Measurements from ENCODE around the gene DEFB113.

DNA sequence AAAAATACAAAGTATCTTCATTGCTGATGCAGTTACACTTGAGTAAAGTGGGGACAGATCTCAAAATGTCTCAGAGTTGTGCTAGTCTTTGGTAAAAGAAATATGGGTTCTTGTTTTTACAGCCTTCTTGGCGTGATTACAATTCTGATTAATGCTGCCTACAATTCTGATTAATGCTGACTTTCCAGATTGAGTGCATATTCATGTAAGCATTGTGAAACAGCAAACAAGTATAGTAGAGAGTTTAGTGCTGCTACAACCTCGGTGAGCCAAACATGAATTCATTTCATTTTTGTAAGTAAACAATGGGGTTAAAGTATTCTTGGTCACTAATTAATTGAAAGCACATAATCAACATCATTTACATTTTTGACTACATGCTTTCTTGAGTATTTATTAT lies at the start of gene DEFB113:
- TF ChIP-seq, protein P1, sequence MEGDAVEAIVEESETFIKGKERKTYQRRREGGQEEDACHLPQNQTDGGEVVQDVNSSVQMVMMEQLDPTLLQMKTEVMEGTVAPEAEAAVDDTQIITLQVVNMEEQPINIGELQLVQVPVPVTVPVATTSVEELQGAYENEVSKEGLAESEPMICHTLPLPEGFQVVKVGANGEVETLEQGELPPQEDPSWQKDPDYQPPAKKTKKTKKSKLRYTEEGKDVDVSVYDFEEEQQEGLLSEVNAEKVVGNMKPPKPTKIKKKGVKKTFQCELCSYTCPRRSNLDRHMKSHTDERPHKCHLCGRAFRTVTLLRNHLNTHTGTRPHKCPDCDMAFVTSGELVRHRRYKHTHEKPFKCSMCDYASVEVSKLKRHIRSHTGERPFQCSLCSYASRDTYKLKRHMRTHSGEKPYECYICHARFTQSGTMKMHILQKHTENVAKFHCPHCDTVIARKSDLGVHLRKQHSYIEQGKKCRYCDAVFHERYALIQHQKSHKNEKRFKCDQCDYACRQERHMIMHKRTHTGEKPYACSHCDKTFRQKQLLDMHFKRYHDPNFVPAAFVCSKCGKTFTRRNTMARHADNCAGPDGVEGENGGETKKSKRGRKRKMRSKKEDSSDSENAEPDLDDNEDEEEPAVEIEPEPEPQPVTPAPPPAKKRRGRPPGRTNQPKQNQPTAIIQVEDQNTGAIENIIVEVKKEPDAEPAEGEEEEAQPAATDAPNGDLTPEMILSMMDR (IDR thresholded peaks at IDR 0.05; ENCODE audit: low read depth, low read length) = no peak
- no peak for TF ChIP-seq EZH2phosphoT487 (IDR thresholded peaks at IDR 0.05; ENCODE audit: low read depth)
